ENCODE results near the gene C10orf90.

The C10orf90 gene

DNA sequence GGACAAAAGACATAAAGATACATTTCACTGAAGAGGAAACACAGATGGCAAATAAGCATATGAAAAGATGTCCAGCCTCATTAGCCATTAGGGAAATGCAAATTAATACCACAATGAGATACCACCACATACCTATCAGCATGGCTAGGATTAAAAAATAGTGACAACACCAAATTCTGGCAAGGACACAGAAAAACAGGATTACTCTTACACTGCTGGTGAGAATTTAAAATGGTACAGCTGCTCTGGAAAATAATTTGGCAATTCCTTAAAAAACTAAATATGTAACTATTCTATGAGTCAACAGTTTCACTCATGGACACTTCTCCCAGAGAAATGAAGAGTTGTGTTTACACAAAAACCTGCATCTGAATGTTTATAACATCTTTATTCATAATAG lies 121.1 kb downstream of the C10orf90 start:
- no peak for DNase-seq (ENCODE audit: low read depth in 2 of 2)

DNA sequence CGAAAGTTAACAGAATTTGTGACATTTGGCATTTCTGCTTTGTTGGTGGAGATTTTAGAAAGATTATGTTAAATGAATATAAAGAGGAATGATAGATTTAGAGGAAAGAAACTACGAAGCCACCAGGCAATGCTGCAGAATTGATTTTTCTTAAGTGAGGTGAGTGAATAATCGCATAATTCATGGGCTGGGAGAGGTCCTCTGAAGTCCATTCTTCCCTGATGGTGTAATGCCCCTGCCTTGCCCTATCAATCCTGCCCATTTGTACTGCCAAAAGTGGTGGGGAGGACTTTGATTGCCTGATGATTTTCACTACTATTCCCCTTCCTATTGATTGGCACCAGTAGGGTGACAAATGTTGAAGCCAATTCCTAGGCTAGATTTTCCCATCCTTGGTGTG lies 125.9 kb downstream of the C10orf90 start:
- no peak for DNase-seq (ENCODE audit: low read depth in 2 of 2)

DNA sequence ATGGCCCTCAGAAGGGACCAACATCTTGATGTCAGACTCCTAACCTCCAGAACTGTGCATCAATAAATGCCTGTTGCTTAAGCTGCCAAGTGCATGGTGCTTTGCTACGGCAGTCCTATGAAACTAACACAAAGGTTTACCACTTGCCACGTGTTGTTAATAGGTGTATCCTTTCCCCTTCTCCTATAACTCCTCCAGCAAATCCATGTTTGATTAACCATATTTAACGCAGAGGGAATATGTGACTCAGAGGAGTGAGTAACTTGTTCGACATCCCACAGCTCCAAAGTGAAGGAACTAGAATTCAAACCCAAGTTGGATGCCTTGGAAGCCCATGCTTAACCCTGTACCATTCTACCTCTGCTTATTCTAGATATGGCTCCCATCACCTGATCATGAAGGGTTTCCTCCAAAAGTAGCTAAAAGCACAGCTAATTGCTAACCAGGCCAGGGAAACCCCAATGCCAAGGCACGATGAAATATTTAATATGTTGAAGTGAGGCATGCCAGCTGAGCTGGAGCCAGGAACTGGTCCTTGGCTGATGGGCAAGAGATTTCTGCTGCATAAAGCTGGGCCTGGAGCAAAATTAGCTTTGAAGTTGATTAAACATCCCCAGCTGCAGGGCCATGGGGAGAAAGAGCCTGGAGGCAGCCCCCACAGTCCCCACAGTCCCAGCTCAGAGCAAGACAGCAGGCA lies 131.9 kb downstream of the C10orf90 start:
- DNase-seq (ENCODE audit: low read depth in 2 of 2): no peak

DNA sequence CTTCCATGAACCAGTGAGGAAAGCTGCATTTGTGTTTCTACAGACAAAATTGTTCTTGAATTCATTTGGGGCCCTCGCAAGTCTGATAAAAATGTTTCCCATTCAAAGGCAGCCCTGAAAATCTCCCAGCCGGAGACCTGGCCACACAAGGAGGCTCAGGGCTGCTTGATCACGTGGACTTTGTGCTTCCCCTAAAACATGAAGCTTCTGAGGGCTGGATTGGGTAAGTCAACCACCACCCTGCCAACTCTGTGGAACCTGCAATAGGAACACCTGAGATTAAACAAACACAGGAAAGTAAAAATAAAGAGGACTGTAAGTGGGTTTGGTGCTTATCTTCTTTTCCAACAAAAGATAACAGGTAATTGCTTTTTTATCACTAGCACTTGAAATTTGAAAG lies 133.8 kb downstream of the C10orf90 start:
- no peak for DNase-seq (ENCODE audit: low read depth in 2 of 2)

DNA sequence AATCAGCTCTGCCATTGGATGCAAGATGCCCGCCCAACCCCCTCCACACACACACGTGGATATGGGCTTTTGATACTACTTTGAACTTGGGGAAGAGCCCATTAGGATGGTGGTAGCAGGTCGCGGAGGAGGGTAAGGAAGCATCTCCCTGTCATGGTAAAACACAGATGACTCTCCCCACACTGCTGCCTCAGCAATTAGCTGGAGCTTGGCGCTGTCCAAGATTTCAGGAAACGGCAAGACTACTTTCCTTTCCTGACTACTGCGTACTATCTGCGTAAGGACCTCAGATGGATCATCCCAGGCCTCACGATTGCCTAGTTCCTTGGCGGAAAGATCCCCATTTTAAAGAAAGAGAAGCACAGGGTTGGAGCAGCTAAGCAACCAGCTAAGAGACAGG lies 134.3 kb downstream of the C10orf90 start:
- no peak for DNase-seq (ENCODE audit: low read depth in 2 of 2)

DNA sequence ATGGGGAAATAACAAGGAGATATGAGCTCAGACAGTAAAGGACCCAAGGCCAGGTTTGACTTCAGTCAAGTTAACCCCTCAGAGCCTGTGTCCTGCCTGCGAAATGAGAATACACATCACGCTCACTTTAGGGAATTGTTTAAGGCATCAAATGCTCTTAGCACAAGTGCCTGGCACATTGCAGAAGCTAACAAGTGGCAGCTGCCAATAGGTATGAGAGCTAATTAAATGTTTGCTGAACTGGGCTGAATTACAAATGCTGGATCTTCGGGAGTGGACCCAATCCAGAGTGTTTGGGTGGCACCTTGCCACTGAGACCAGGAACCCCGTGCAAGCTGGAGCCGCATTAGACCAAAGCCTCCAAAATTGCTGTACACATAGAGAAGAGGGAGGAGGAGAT lies 136.8 kb downstream of the C10orf90 start:
- no peak for DNase-seq (ENCODE audit: low read depth in 2 of 2)

DNA sequence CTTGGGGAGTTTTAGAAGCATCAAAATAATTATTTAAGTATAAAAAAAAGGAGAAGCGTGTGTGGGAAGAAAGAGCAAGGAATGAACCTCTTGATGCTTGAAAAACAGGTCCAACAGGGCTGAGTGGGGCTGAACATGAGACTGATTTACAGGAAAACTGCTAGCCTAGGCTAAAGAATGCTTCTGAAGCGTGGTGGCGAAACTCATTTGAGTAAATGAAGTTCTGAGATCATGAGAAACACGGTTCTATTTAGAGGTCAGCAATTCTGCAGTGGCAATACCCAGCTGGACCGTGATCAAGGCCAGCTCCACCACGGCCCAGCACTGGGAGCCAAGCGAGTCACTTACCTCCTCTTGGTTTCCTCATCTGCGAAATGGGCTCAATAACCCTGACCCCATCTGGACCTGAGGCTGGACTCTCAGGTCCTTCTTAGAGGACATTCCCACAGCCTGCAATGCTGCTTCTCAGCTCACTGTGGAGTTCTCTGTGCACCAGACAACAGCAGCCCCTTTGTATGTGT lies 142.1 kb downstream of the C10orf90 start:
- DNase-seq (ENCODE audit: low read depth in 2 of 2): no peak

DNA sequence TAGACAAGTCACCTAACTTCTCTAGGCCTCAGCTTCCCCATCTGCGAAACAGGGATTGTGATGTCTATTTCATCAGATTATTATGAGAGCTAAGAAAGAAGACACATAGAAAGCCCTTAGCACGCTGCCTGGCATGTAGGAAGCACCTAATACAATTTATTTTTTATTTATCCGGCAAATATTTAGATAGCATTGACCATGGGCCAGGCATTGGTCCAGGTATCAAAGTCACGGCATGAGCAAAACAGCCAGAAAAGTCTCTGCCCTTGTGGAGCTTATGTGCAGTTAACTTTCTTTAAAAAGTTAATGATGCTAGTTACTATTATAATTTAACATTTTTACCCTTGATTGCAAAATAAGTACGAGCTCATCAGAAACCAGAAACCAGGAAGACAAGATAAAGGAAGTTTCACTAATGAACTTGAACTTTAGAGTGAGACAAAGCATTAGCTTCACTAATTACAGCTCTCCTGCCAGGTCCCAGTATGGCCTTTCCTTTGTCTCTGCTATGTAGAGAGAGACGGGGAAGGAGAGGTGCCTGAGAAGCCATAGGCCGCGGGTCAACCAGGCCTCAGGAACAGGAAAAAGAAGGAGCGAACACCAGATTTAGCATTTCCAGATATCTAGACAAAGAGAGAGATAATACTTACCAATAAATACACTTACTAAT lies 142.7 kb downstream of the C10orf90 start:
- DNase-seq (ENCODE audit: low read depth in 2 of 2): no peak

DNA sequence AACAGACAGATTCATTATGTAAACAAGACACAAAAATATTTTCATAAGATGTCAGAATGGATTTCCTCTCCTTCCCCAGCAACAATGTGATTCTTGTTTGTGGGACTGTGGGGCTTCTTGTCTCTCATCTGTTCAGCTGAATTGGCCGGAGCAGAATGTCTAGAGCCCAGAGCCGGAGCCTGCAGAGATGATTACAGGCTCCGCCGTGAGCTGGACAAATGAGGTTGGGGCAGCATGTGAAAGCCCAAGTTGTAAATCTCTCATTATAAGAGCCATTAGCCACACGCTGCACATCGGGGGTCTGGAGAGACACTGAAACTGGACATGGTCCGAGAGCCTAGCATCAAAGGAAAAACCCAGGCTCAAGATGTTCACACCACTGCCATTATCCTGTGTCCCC lies 145.2 kb downstream of the C10orf90 start:
- no peak for DNase-seq (ENCODE audit: low read depth in 2 of 2)

DNA sequence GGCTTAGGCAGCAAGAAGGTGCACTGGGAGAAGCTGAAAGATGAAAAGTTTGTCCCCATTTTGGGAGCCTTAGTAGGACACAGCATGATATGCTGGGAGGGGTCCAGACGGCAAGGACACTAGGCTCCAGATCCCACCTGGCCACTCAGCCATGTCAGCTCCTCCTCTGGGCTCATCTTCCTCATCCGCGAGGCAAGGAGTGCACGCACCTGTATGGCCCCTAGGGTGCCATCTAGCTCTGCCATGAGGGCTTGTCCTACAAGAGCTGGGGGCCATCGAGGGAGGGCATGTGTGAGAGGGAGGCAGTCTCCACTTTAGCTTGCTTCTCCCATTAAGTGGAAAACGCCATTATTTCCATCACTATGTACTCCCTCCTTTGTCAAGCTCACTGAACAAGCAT lies 146.0 kb downstream of the C10orf90 start:
- no peak for DNase-seq (ENCODE audit: low read depth in 2 of 2)

DNA sequence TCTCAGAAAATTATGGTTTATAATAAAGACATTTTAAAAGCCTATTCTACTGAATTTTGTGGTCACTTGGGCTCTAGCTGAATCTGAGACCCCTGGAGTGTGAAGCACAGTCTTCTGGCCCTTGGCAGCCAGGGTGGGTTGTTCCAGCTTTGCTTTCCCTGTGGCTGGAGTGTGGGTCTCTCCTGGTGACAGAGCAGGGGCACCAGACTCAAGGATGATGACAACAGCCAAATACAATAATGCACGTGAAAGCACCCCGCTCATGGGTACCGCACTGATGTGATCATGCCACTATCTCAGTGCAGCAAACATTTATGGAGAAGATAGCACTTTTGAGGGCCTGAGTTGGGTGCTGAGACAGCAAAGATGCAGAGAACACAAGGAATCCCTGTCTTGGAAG lies 147.4 kb downstream of the C10orf90 start:
- no peak for DNase-seq (ENCODE audit: low read depth in 2 of 2)

DNA sequence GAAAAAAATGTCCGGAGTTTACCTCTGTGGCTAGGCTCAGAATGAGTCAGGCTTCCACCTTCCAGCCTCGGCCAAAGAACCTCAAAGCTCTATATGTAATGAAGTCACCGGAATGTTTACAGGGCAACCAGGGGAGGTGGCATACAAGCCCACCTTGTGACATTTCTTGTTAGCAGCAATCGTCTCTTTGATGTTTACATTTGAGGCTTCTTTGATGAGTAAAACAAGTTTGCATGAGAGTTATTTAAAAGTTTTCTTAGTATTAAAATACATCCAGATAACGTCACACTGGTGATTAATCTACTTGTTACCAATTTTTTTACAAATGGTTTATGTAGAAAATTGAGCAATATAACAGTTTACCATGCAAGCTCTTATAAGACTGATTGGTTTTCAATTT lies 149.1 kb downstream of the C10orf90 start:
- no peak for DNase-seq (ENCODE audit: low read depth in 2 of 2)

DNA sequence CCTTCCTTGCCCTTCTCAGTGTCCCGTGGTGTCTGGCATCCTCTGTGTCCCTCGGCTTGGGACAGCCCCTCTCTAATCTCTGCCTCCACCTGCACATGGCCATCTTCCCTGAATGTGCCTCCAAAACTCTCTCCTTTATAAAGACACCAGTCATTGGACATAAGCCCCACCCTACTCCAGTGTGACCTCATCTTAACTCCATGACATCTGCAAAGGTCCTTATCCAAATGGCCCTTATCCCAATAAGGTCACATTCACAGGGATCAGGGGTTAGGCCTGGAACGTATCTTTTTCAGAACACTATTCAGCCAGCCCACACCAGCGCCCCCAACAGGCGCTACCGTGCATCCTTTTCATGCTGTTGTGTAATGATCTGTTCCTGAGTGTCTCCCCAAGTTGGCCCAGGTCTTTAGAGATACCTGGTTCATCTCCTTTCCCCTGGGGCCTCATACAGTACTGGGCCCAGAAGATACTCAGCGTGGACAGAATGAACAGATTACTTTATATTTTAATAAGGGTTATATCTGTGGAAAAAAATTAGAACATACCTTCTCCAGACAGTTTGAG lies 149.7 kb downstream of the C10orf90 start:
- no peak for DNase-seq (ENCODE audit: low read depth in 2 of 2)

DNA sequence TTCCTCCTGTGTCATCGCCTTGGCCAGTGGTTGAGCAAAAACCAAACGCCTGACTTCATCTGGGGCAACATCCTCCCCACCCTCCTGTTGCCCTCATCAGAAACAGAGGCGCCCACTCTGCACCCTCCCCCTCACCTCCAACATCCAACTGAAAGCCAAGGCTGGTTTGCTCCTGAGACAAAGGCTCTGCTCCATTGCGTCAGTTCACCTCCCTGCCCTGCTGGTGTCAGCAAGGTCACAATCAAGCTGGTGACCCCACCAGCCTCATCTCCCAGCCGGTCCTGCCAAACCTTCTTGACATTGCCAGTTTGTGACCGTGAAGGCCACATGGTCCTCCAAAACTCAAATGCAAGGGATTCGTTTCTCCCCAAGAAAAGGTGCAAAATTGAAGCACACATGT lies 150.5 kb downstream of the C10orf90 start:
- DNase-seq (ENCODE audit: low read depth in 2 of 2): no peak

DNA sequence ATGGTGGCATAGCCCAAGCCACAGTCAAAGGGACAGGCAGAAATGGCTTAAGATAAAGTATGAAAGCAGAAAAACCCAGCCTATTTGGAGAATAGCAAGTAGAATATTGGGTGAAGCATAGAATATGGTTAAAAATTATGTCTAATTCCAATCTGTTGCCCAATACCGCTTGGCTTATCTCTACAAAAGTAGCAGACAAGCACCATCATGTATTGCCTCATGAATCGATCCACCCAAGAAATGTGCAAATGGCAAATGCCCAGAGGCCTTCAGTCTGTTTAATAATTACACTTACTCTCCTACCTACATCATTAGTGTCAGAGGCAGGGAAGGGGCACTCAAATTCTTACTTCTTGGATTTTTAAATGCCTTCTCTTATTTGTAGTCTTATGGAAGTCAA lies 151.3 kb downstream of the C10orf90 start:
- no peak for DNase-seq (ENCODE audit: low read depth in 2 of 2)

DNA sequence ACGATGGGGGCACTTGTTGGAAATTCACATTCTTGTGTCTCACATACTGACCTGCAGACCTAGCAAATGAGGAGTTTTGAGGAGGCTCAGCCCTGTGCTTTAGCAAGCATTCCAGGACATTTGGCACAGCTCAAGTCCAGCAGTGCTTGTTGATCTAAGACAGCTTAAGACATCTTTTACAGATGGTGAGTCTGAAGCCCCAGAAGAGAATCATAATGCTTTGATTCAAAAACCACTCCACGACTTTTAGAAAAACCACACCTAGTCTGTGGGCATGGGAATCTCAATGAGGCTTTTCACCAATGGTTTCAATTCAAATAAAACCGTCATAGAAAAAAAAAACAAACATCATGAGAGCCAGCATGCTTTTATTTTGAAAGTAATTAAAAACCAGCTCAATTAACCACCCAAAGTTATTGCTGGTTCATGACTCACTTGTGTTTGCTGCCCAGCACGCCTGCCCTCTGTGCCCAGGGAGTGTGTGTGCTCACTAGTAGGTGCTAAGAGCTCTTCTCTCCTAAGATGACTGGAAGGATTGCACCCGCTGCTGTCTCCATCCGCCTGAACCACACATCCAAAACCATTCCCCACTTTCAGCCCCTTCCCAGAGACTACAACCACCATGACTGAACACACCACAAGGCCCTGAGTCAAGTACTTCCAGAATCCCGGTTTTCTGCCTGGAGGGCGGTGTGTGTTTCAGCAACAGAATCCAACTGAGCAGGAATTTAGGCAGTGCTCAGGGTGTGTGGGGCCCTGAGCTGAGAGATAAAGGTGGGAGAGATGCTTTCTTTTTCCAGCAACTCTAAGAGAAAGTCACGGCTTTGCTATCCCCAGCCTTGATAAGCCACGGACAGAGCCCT lies 152.0 kb downstream of the C10orf90 start:
- DNase-seq (ENCODE audit: low read depth in 2 of 2): no peak

DNA sequence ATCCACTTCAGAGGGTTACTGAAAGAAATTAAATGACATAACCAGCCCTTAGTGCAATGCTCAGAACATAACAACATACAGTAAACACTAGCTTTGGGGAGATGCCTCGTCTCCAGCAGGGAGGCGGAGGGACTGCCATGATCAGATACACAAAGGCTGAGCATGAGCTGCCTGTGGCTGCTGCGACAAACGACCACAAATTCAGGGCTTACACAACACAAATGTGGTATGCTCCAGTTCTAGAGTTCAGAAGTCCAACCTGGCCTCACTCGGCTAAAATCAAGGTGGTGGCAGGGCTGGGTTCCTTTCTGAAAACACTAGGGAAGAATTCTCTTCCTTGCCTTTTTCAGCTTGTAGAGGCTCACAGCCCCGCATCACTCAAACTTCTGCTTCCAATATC lies 154.0 kb downstream of the C10orf90 start:
- no peak for DNase-seq (ENCODE audit: low read depth in 2 of 2)

DNA sequence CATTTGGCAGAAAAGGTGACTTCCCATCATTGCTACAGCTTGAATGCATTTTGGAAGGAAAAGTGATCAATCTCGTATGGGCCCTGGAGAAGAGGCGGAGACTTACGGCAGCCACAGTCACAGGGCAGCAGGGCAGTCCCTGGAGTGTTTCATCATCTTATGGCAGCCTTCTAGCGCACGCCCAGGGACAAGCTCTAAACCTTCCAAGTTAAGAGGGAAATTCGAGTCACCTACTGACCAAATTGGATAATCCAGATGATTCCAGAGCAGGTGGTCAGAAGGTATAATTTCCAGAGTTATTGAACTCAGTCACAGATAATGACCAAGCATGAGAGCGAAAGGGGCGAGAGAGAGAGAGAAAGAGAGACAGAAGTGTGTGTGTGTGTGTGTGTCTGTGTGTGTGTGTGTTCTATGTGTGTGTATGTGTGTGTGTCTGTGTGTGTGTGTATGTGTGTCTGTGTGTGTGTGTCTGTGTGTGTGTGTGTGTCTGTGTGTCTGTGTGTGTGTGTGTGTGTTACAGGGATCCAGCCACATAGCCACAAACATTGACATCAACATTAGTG lies 158.5 kb downstream of the C10orf90 start:
- DNase-seq (ENCODE audit: low read depth in 2 of 2): no peak

DNA sequence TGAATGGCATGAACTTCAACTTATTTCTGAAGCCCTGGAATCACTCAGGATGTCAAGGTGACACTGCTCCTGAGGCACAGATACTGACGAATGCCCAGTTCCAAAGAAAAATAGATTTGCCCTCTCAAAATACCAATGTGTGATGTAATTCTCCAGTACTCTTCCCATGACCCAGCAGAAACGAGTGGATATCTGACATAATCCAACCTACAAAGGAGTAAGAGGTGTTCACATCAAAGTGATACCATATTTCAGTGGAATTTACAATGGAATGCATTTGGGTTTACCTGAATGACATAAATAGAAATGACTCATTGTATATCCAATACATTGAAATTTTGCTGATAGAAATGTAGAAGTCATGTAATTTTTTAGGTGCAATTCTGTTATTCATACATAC lies 161.3 kb downstream of the C10orf90 start:
- no peak for DNase-seq (ENCODE audit: low read depth in 2 of 2)

DNA sequence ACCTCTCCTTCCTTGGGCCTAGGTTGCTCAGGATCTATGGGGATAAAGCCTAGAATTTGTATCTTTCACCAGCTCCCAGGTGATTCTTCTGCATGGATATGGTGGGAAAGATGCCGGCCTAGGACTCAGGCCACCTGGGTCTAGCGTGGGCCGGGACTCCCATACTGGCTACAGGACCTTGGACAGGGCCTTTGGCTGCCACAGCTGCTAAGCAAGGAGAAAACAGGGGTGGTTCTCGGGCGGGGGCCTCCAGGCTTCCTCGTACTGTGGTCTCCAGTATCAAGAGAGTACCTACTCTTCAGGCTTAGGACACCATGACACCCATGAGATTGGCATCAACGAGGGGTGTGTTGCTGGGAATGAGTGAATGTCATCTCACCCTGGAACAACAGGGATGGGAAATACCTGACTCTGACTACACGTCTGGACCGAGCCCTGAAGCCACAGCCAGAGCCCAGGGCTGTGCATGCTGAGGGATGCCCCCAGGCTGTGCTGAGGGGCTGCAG lies 161.9 kb downstream of the C10orf90 start:
- DNase-seq (ENCODE audit: low read depth in 2 of 2): no peak

DNA sequence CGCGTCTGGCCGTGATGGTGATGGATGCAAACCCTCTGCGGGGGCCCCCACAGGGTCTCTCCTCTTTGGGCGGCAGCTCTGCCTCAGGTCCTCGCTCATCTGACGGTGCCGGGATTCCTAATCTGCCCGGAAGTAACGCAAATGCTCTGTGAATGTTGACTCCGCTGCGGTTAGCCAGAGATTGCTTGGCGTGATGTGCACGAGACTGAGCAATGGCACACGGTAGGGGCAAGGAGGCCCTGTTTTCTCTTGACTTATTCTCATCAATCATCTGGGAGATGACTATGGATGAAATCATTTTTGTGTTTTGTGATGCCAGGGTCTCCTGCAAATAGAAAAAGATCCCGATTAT lies 165.8 kb downstream of the C10orf90 start:
- no peak for DNase-seq (ENCODE audit: low read depth in 2 of 2)

All from stimulated activated CD4-positive, alpha-beta T cell treated with anti-CD3 and anti-CD28 coated beads, Interleukin-1b, Interleukin-23, amount 100 ng/mL, for 4 hours (primary cell).